MM.1S (cell line): ENCODE measurements around the gene MAGI1.

Experiments
- CTCF ChIP-seq: fragments of 300-600 bp; sonication (generic); IDR thresholded peaks from 2 replicates; pipeline ENCODE4 v1.5.1; 2016; ENCODE audit warnings: antibody characterized with exemption, low read length, mixed read lengths
- EZH2 ChIP-seq: fragments of 300-600 bp; sonication (generic); optimal IDR thresholded peaks from 2 replicates; pipeline ENCODE3; 2017; ENCODE audit warnings: low read depth, mild to moderate bottlenecking, antibody characterized with exemption, low read length, mixed read lengths

- TF ChIP-seq EZH2 (no peak), CTCF (no peak)
These were observed 130.1 kb downstream of the MAGI1 start for GRCh38 chr3:65908588-65908987.
